GM19351 (cell line): ENCODE results near the gene DNAJB8.

Experiments
- ATAC-seq: cut with Tn5 transposase; IDR thresholded peaks from one replicate; pipeline ENCODE4 v1.9.1; 2021; ENCODE audit warnings: mild to moderate bottlenecking, moderate library complexity; ENCODE audit not compliant: unreplicated experiment

The DNAJB8 gene

DNA sequence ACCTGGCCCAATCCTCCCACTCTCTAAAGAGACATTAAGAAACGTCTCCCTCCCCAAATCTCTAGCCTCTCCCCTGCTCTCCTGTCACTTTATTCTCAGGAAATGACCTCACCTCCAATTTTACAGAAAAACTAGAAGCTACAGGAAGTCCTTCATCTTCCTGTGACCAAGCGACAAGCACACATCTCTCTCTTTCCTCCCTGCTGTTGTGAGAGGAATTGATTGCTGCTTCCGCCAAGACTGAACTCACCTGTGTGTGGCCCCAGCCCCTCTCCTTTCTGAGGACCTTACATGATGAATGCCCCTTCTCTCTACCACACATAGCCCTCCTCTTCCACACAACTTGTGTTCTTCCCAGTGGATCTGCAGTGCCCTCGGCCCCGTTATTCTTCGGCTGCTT lies 18.2 kb downstream of the DNAJB8 start:
- ATAC-seq = no peak

DNA sequence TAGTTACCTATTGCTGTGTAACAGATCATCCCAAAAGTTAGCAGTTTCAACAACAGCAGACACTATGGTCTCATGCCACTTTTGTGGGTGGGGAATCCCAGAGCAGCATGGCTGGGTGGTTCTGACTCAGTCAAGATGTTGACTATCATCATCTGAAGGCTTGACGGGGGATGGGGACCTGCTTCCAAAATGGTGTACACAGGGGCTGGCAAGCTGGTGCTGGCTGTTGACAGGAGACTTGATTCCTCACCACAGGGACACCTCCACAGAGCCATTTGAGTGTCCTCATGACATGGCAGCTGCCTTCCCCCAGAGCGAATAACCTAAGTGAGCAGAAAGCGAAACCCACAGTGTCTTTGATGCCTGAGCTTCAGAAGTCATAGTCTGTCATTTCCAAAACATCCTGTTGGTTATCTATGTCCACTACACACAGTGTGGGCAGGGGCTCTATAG lies 19.1 kb downstream of the DNAJB8 start:
- ATAC-seq = no peak

DNA sequence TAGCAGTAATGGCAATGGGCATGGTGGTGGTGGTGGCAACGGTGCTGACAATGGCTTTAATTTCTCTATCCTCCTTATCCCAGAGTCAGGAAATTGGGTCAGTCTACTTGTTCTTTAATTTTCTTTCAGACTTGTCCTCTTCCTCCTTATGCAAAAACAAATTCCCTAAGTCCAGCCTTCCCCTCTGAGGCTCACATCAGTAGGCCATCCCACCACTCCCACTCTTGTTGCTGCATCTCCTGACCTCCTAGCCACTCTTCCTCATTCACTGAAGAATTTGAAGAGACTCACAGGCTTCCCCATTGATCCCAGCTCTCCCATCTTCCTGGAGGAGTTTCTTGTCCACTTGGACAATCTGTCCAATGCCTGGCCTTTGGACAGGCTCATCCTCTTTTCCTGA lies 19.9 kb downstream of the DNAJB8 start:
- no peak for ATAC-seq

DNA sequence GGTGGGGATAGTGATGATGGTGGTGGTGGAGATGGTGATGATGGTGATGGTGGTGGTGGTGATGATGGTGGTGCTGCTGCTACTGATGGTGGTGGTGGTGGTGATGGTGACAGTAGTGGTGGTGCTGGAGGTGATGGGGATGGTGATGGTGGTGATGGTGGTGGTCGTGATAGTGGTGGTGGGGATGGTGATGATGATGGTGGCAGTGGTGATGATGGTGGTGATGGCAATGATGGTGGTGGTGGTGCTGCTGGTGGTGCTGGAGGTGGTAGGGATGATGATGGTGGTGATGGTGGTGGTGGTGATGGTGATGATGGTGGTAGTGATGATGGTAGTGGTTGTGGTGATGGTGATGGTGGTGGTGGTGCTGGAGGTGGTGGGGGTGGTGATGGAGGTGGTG lies 21.3 kb downstream of the DNAJB8 start:
- ATAC-seq = no peak

DNA sequence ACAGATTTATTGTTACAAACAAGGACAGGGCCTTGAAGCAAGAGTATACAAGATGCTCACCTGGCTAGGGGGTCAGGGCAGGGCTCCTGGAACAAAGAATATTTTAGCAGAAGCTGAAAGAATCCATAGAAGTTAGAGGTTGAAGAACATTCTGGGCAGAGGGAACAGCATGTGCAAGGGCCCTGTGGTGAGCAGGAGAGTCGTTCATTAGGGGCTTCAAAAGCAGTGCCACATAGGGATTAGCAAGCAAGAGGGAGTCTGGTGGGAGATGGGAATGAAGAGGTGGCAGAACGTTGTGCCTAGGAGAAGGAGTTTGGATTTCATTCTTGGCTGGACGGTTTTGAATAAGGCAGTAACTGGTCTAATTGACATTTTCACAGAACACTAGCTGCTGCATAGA lies 22.9 kb downstream of the DNAJB8 start:
- no peak for ATAC-seq

DNA sequence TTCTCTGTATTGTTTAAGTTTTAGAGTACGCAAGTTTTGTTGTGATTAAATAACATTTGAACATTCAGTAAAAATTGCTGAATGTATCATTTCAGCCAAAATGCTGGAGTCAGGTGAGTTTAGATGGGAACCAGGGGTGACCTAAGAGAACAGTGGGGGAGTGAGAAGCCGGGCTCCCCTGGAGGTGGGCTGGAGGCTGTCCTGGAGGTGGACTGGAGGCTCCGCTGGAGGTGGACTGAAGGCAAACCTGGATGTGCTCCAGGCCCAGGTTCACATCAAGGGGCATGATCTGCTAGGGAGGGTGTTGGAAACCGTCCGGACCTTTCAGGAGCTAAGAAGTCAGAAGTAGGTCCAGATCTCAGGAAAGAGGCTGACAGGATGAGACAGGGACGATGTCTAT lies 23.7 kb downstream of the DNAJB8 start:
- ATAC-seq = no peak

DNA sequence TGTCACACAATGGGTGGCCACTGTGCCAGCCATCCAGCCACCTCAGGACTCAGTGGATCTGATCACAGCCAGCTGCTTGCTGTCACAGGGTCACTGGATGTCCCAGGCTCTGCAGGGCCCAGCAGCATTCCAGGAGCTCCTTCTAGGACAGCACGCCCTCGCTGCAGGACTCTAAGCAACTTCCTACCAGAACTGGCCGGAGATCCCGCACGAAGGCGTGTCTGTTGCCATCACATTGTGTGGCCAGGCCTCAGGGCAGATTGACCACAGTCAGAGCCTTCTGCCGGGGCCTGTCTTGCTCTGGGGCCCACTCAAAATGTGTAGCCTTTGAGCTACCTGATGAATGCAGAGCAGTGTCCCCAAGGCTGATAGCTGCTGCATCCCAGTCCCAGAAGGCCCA lies 24.6 kb downstream of the DNAJB8 start:
- no peak for ATAC-seq

DNA sequence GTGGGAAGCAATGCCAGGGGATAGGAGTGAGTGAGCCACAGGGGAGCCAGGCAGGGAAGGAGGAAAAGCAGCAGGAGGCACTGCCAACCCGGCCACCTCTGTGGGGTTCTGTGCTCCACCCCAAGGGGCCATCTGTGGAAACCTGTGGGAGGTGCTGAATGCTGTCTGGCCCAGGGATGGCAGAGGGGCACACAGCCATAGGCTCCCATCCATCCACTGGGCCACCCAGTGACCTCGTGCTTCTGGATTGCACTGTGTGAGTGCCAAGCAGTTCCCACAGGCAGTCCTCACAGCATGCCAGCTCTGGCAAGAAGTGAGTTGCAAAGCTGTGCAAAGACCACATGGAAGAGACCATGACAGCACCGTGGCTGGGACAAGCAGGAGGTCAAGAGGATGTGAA lies 27.5 kb downstream of the DNAJB8 start:
- ATAC-seq = no peak

DNA sequence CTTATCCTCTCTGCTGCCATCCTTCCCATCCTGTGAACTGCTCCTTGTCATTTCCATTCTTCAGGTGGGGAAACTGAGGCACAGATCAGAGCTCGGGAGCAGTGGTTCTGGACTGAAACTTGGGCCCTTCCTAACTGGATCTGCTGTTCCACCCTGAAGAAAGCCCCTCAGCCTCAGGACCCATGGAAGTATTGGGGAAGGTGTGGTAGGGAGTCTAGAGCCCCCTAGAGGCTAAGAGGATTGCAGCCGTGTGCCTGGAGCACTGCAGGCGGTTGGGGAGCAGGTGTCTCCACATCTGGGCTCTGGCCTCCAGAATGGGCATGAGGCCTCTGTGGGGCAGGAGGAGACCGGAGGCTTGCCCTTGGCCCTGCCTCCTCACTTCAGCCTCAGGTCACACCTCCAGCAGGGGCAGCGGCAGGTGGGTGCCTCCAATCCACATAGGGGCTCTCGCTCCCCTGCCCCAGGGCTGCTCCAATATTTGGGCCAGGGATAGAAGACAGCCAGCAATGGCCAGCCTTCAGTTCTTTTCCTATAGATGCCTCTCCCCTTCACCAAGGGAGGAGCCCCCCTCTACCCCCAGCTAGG lies 28.1 kb downstream of the DNAJB8 start:
- ATAC-seq = no peak

DNA sequence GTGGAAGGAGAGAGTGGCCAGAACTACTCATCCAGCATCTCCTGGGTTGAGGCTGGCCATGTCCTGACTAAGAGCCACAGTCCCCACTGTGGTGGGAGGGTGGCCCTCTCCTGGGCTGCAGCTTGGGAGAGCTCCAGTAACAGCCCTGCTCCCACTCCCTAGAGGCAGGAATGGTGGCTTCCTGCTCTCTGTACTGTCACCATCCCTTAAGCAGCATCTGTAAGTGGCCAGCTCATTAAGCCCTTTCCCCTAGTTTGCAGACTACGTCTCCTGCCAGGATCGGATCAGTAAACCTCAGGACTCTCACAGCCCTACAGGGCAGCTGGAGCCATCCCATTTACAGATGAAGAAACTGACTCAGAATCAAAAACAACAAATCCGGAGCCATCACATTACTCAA lies 30.5 kb downstream of the DNAJB8 start:
- no peak for ATAC-seq

DNA sequence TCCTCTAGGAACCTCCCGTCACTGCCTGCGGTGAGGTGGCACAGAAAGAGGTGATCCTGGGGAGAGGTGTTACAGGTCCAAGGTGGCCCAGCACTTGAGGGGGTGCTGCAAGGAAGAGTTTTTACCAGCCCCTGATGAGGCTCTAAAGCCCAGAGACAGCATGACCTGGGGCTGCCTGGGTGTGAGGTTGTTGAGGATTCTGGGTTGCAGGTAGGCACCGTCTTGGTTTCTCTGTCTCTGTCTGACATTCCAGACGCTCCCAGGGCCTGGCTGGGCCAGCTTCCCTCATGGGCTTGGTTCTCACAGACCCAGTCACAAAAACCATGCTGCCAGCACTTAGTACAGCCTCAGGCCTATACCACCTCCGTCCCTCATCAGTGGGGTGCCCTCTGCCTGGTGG lies 31.1 kb downstream of the DNAJB8 start:
- no peak for ATAC-seq

DNA sequence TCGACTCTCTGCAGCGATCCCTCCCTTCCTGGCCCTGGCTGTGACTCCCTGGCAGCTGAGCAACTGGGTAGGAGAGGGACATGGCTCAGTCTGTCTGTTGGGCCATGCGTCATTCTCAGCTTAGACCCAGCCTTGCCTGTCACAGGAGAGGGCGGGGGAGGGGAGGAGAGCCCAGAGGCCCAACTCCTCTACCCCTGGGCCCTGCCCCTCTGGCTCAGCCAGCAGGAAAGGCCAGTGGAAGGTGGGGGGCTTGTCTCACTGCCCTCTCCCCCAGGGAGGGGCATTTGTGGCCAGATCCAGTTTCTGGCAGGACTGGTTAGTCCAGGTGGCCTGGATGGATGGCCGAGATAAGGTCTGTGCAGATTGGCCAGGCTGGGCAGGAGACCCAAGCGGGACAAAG lies 31.6 kb downstream of the DNAJB8 start:
- ATAC-seq = no peak

DNA sequence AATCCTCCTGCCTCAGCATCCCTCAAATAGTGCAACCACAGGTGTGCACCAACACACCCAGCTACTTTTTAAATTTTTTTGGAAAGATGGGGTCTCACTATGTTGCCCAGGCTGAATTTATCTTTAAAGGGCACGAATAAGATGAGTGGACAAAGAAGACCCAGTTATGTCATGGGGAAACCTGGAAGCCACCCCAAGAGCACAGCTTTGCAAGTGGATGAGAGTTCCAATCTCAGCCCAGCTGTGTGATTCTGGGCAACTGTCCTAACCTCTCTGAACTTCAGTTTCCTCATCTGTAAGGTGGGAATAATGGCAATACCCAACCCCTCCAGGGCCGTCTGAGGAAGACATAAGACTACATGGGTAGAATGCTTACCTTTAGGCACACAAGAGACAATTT lies 32.2 kb downstream of the DNAJB8 start:
- no peak for ATAC-seq

DNA sequence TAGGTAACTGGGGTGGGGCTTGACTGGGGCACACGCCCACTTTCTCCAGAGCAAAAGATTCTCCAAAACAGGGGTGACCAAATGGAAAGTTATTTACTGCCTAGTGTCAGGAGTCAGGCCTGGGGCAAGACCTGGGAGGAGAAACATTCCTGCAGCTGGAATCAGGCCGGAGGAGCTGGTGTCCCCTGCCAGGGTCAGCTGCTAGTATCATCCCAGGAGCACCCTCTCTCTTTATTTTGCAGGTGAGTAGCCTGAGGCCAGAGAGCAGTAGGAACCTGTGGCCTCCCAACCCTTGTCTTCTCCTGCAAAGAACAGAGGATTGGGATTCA lies 32.9 kb downstream of the DNAJB8 start:
- ATAC-seq = no peak

DNA sequence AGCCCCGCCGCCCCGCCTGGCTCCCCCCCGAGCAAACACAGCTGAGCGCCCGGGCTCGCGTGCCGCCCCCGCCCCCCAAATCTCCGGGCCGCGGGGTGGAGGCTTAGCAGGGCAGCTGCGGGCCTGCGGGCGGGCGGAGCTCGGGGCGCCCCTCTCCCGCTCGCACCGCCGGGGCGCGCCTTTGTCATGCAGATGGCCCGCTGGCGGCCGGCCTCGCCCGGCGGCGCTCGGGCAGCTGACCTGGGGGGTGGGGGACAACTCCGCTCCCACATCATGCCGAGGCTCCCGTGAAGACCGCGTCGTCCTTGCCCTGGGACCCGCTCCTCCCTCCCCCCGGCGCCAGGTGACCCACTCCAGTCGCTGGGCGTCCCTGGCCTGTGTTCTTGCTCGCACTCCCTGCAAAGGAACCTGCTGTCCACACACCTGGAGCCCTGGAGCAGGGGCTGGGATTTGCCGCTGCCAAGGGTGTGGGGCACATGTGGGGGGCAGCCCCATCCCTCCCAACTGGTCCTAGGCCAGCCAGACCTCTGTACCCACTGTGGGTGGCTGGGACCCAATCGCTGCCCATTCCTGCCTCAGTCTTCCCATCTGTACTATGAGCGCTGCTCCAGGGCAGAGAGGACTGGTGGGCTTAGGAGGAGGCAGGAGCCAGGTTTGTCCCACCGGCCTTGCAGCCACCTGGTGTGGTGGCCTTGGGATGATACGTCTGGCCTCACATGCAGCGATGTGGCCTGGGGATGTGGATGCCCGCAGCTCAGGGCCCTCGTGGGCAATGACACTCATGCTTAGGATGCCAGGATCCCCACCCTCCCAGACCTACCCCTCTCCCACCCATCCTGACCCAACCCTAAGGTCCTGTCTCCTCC lies 33.5 kb downstream of the DNAJB8 start:
- ATAC-seq = no peak

DNA sequence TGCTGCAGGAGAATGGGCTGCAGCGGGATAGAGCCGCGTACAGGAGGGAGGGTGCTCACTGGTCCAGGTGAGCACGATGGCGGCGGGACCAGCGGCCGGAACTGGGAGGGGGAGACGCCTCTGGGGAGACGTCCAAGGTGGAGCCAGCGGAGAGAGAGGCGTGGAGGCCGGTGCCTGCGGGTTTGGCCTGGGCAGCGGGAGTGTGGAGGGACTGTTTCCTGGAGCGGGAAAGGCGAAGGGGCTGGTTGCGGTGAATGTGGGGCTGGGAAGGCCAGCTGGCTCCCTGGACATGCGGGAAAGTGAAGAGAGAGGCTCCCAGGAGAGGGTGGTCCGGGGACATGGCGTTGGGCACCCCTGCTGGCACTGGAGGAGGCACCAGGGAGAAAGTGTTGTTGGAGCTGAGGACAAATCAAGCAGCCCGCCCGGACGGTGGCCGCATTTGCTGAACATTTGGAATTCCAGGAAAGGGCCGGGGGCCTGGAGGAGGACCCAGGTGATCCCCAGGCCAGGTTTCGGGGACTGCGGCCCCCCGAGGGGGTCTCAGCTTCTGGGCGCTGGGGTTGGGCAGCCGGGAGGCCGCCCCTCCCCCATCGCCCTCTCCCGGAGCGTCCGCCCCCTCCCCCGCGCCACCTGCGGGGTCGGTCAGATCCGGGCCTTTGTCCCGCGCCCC lies 34.3 kb downstream of the DNAJB8 start:
- no peak for ATAC-seq

DNA sequence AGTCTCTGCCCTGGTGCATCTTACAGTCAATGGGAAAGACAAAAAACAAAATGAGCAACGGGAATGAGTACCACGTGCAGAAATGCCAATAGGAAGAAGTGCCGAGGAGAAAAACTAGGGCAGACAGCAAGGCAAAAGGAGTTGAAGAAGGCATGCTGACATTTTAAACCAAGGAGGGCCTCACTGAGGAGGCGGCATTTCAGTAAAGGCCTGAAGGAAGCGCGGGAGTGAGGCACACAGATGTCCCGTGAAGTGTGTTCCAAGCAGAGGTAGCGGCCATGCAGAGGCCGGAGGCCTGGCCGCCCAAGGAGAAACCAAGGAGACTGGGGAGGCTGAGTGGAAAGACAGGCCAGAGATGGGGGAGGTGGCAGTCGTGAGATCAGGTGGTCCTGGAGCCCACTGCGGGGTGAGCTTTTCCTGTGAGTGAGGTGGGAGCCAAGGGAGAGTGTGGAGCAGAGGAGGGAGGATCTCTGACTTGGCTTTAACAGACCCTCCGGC lies 34.8 kb downstream of the DNAJB8 start:
- ATAC-seq = no peak

DNA sequence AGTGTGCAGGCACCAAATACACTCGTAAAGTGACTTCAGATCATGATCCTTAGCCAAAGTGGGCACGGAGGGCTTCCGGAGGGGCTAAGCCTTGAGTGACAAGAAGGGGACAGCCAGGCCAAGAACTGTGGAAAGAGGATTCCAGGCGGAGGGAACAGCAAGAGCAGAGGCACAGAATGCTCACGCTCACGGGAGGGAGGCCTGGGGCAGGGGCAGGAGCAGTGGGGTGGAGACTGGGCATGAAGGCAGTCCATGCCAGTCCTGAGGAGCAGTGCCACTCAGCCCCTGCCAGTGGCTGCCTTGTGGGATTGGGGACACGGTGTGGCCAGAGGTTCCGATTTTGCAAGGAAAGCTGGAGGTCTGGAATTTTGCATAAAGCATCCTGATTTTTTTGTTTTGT lies 36.0 kb downstream of the DNAJB8 start:
- ATAC-seq = no peak

DNA sequence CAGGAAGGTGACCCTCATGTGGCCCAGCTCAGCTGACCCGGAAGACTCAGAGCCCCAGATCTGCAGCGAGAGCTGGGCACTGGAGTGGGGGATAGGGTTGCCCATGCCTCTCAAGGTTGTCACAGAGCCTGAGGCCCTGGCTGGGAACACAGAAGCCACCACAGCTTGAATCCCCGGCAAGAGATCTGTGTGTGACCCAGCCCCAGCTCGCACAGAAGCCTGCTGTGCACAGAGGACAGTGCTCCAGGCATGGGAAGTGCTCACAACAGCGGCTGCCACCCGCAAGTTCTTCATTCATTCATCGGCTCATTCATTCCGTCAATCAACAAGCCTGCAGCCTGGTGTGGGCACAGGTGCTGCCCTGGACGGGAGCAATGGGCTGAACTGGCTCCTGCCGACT lies 36.4 kb downstream of the DNAJB8 start:
- ATAC-seq = no peak

DNA sequence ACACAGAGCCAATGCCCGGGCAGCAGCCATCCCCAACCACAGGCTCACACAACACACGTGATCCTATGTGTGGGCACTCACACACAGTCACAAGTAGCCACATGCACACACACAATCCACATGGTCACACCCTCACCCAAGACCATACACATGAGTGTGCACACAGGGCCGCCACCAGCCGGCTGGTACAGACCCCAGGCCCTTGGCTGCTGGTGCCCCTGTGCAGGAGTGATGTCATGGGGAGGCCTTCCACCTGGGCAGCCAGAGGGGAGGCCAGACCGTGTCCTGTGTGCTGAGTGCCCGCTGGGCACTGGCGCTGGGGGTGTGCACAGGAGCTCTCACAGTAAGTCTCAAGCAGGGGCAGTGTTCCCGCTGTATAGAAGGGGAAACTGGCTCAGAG lies 36.9 kb downstream of the DNAJB8 start:
- ATAC-seq = no peak

DNA sequence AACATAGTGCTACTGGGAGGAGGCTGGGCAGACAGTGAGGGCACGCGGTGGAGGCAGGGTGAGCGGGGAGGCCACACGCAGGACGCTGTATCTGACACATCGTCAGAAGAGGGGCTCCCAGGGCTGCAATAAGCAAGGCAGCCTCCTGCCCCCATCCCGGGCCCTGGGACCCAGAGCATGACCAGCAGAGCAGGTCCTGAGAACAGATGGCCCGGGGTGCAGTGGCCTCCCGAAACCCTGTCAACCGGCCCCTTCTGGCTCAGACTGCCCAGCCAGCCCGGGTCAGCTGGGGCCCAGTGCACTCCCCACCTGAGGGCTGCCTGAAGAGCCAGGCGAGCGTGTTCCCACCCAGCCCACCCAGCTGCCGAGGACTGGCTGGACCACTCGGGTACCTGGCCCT lies 37.4 kb downstream of the DNAJB8 start:
- no peak for ATAC-seq
